Liver (tissue), 9 donors: ENCODE data around the gene SLC2A8. TPM values are rescaled to one million over a fixed set of nuclear protein-coding genes. Genes with fewer than 3 reads are reported as not detected.

Experiments
- DNase-seq: peaks from one replicate; pipeline ENCODE4 v3.0.0-alpha.2; 2017; ENCODE audit warnings: low spot score
- H3K27ac ChIP-seq, 2 donors: one replicate each; pipeline ENCODE4 v1.7.0; 2013; ENCODE audit warnings: inconsistent platforms in 2 of 2, low read length in 2 of 2, control low read depth in 1 of 2, low read depth in 1 of 2, mild to moderate bottlenecking in 1 of 2
- H3K27me3 ChIP-seq, 4 donors: one replicate each; pipeline versions ENCODE4 v1.6.1 to v1.7.0; 2013; ENCODE audit warnings: low read length in 3 of 4, inconsistent platforms in 1 of 4, mild to moderate bottlenecking in 1 of 4, moderate library complexity in 1 of 4; ENCODE audit not compliant: control insufficient read depth in 4 of 4, insufficient read depth in 4 of 4
- H3K36me3 ChIP-seq, 4 donors: one replicate each; pipeline versions ENCODE4 v1.6.1 to v1.7.0; 2013; ENCODE audit warnings: low read length in 3 of 4, mild to moderate bottlenecking in 3 of 4, low read depth in 1 of 4, moderate library complexity in 1 of 4; ENCODE audit not compliant: control insufficient read depth in 4 of 4, insufficient read depth in 3 of 4
- H3K4me1 ChIP-seq, 4 donors: one replicate each; pipeline versions ENCODE4 v1.6.1 to v1.7.0; 2013; ENCODE audit warnings: low read length in 3 of 4, mild to moderate bottlenecking in 3 of 4, moderate library complexity in 1 of 4; ENCODE audit not compliant: control insufficient read depth in 4 of 4, insufficient read depth in 4 of 4
- H3K4me3 ChIP-seq, 3 donors: one replicate each; pipeline versions ENCODE4 v1.6.1 to v1.7.0; 2013; ENCODE audit warnings: low read length in 3 of 3, control low read depth in 1 of 3, low read depth in 1 of 3, mild to moderate bottlenecking in 1 of 3
- H3K9ac ChIP-seq, 2 donors: one replicate each; pipeline ENCODE4 v1.7.0; 2013; ENCODE audit warnings: low read length in 2 of 2, mild to moderate bottlenecking in 2 of 2, moderate library complexity in 2 of 2, control low read depth in 1 of 2, low read depth in 1 of 2
- H3K9me3 ChIP-seq, 4 donors: one replicate each; pipeline versions ENCODE4 v1.6.1 to v1.7.0; 2013; ENCODE audit warnings: low read length in 3 of 4; ENCODE audit not compliant: control insufficient read depth in 4 of 4
- EGR1 ChIP-seq, 2 donors: IDR thresholded peaks; 2 replicates each; pipeline ENCODE4 v1.6.1; 2016 to 2018; ENCODE audit warnings: antibody characterized with exemption in 2 of 2, low read depth in 2 of 2
- FOXA1 ChIP-seq: IDR thresholded peaks from 2 replicates; pipeline ENCODE4 v1.6.1; 2016; ENCODE audit warnings: antibody characterized with exemption
- GABPA ChIP-seq, 2 donors: IDR thresholded peaks in 1 of 2; conservative IDR thresholded peaks in 1 of 2; 2 replicates each; pipeline ENCODE4 v1.6.1; 2016; ENCODE audit warnings: antibody characterized with exemption in 2 of 2, mild to moderate bottlenecking in 1 of 2, moderate library complexity in 1 of 2
- HNF4A ChIP-seq, 2 donors: conservative IDR thresholded peaks; 2 replicates each; pipeline ENCODE4 v1.6.1; 2016; ENCODE audit warnings: antibody characterized with exemption in 2 of 2, mild to moderate bottlenecking in 2 of 2
- HNF4G ChIP-seq: IDR thresholded peaks from 2 replicates; pipeline ENCODE4 v1.6.1; 2016; ENCODE audit warnings: antibody characterized with exemption
- JUND ChIP-seq, 2 donors: IDR thresholded peaks; 2 replicates each; pipeline ENCODE4 v1.6.1; 2016; ENCODE audit warnings: antibody characterized with exemption in 2 of 2
- NR2F2 ChIP-seq: IDR thresholded peaks from 2 replicates; pipeline ENCODE4 v1.6.1; 2016; ENCODE audit warnings: antibody characterized with exemption
- RAD21 ChIP-seq, 2 donors: IDR thresholded peaks; 2 replicates each; pipeline ENCODE4 v1.6.1; 2016; ENCODE audit warnings: antibody characterized with exemption in 2 of 2, mild to moderate bottlenecking in 2 of 2
- RXRA ChIP-seq, 2 donors: IDR thresholded peaks; 2 replicates each; pipeline ENCODE4 v1.6.1; 2017 to 2018; ENCODE audit warnings: antibody characterized with exemption in 2 of 2, mild to moderate bottlenecking in 1 of 2
- TAF1 ChIP-seq: conservative IDR thresholded peaks from 2 replicates; pipeline ENCODE4 v1.6.1; 2016; ENCODE audit warnings: antibody characterized with exemption, mild to moderate bottlenecking
- YY1 ChIP-seq: IDR thresholded peaks from 2 replicates; pipeline ENCODE4 v1.6.1; 2016; ENCODE audit warnings: antibody characterized with exemption, mild to moderate bottlenecking
- WGBS: extraction: QIAGEN DNeasy Blood & Tissue Kit; methylation state at CpG from one replicate; pipeline ENCODE4 v1.1.7; 2013; 5-methylcytosine and 5-hydroxymethylcytosine counted together
- polyA plus RNA-seq, 2 donors: library from polyadenylated mRNA; stranded (reverse) in 1 of 2; unstranded in 1 of 2; fragments of 200-250 nt in 1 of 2; fragments of >200 nt in 1 of 2; fragmentation: Nextera tagmentation in 1 of 2; extraction: Ambion mirVana in 1 of 2; gene quantifications; one replicate each; pipeline versions ENCODE4 v1.2.1 to v1.2.3, GENCODE V29; 2013 to 2015
- total RNA-seq, 2 donors: library from RNA; depleted of rRNA; stranded (reverse); fragments of >200 nt; gene quantifications; one replicate each; pipeline ENCODE4 v1.2.3, GENCODE V29; 2014
- TF ChIP-seq, protein P1 (sequence below): IDR thresholded peaks from 2 replicates; pipeline ENCODE4 v1.6.1; 2016; ENCODE audit warnings: antibody characterized with exemption
- TF ChIP-seq, protein P2 (sequence below): IDR thresholded peaks from 2 replicates; pipeline ENCODE4 v1.6.1; 2016; ENCODE audit warnings: antibody characterized with exemption, mild to moderate bottlenecking
- TF ChIP-seq, protein P3 (sequence below): IDR thresholded peaks from 2 replicates; pipeline ENCODE4 v1.6.1; 2016; ENCODE audit warnings: antibody characterized with exemption
- donor health status: healthy.
- donor health status: healthy.
- donor health status: healthy.
- donor health status: healthy.
- donor health status: healthy.

Gene SLC2A8
- total and polyA plus RNA-seq, 4 donors, result 10.9 to 24.5 (median 19.9) TPM

DNA sequence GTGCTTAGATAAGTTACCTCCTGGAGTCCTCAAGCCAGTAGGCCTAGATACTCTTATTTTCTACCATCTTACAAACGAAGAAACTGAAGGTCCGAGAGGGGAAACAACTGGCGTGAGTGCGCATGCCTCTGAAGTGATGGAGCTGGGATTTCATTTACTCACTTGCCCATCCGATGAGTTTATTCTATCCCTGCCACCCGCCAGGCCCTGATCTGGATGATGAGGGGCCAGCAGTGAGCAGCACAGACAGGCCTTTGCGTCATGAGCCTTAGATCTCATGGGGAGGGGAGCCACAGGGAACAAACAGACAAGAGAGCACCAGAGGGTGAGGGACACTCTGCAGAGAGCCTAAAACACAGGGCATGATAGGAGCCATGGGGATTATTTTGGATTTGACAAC is 34.1 kb upstream of the SLC2A8 start:
- Histone ChIP-seq H3K9me3 (no peaks in the 10 kb centered on the region), H3K4me3 (no peak overlapping the region), H3K9ac (no peak overlapping the region), H3K36me3 (peaks cover 0 to 7% (median 4%) of the 10 kb centered on the region in 4 donors), H3K27me3 (no peaks in the 10 kb centered on the region), H3K27ac (no peak overlapping the region), H3K4me1 (peaks cover 0 to 5% (median 2%) of the 10 kb centered on the region in 4 donors)
- TF ChIP-seq, protein P1, sequence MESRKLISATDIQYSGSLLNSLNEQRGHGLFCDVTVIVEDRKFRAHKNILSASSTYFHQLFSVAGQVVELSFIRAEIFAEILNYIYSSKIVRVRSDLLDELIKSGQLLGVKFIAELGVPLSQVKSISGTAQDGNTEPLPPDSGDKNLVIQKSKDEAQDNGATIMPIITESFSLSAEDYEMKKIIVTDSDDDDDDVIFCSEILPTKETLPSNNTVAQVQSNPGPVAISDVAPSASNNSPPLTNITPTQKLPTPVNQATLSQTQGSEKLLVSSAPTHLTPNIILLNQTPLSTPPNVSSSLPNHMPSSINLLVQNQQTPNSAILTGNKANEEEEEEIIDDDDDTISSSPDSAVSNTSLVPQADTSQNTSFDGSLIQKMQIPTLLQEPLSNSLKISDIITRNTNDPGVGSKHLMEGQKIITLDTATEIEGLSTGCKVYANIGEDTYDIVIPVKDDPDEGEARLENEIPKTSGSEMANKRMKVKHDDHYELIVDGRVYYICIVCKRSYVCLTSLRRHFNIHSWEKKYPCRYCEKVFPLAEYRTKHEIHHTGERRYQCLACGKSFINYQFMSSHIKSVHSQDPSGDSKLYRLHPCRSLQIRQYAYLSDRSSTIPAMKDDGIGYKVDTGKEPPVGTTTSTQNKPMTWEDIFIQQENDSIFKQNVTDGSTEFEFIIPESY, result no peak
- TF ChIP-seq, protein P2, sequence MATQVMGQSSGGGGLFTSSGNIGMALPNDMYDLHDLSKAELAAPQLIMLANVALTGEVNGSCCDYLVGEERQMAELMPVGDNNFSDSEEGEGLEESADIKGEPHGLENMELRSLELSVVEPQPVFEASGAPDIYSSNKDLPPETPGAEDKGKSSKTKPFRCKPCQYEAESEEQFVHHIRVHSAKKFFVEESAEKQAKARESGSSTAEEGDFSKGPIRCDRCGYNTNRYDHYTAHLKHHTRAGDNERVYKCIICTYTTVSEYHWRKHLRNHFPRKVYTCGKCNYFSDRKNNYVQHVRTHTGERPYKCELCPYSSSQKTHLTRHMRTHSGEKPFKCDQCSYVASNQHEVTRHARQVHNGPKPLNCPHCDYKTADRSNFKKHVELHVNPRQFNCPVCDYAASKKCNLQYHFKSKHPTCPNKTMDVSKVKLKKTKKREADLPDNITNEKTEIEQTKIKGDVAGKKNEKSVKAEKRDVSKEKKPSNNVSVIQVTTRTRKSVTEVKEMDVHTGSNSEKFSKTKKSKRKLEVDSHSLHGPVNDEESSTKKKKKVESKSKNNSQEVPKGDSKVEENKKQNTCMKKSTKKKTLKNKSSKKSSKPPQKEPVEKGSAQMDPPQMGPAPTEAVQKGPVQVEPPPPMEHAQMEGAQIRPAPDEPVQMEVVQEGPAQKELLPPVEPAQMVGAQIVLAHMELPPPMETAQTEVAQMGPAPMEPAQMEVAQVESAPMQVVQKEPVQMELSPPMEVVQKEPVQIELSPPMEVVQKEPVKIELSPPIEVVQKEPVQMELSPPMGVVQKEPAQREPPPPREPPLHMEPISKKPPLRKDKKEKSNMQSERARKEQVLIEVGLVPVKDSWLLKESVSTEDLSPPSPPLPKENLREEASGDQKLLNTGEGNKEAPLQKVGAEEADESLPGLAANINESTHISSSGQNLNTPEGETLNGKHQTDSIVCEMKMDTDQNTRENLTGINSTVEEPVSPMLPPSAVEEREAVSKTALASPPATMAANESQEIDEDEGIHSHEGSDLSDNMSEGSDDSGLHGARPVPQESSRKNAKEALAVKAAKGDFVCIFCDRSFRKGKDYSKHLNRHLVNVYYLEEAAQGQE, result no peak
- no peak for TF ChIP-seq EGR1 (IDR thresholded peaks at IDR 0.05; ENCODE audit: low read depth in 2 of 2)
- TF ChIP-seq NR2F2, result no peak
- no peak for TF ChIP-seq RAD21 (IDR thresholded peaks at IDR 0.05)
- TF ChIP-seq, protein P3, sequence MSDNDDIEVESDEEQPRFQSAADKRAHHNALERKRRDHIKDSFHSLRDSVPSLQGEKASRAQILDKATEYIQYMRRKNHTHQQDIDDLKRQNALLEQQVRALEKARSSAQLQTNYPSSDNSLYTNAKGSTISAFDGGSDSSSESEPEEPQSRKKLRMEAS, result no peak
- no peak for TF ChIP-seq RXRA (IDR thresholded peaks at IDR 0.05)
- TF ChIP-seq HNF4G, result no peak
- no peak for TF ChIP-seq YY1
- no peak for TF ChIP-seq HNF4A (conservative IDR thresholded peaks at IDR 0.05)
- no peak for TF ChIP-seq TAF1
- no peak for TF ChIP-seq GABPA (IDR thresholded peaks at IDR 0.05 in 1 of 2, conservative IDR thresholded peaks at IDR 0.05 in 1 of 2)
- TF ChIP-seq JUND (IDR thresholded peaks at IDR 0.05), result no peak
- DNase-seq, result no peak
- WGBS, result 88% methylated on average over 7 of the region's 7 CpGs

DNA sequence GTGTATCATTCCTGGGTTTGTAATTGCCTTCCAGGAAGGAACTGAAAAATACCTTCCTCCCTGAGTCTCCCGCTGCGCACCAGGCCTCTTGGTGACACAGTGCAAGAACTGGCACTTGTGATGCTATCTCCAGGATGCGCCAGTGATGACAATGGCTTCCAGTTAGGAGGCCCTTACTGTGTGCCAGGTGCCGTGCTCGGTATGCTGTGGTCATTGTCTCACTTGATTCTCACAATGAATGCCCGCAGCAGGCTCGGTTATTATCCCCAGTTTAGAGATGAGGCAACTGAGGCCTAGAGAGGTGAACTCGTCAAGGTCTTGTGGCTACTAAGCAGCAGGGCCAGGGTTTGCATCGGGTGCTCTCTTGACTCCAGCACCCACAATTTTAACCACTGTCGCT is 31.5 kb upstream of the SLC2A8 start:
- Histone ChIP-seq H3K27me3 (no peaks in the 10 kb centered on the region), H3K9me3 (no peaks in the 10 kb centered on the region), H3K4me1 (no peaks in the 10 kb centered on the region), H3K27ac (no peak overlapping the region), H3K36me3 (peaks cover 0 to 7% (median 2%) of the 10 kb centered on the region in 4 donors), H3K4me3 (no peak overlapping the region), H3K9ac (no peak overlapping the region)
- WGBS, result 96% methylated on average over 10 of the region's 10 CpGs
- no peak for DNase-seq
- TF ChIP-seq, protein P2, result no peak
- TF ChIP-seq, protein P1, result no peak
- no peak for TF ChIP-seq FOXA1
- TF ChIP-seq NR2F2, result no peak
- no peak for TF ChIP-seq TAF1
- no peak for TF ChIP-seq HNF4A (conservative IDR thresholded peaks at IDR 0.05)
- TF ChIP-seq HNF4G, result no peak
